Heart left ventricle (tissue), 13 donors: ENCODE results near the gene HSCB.

Source experiments
- CTCF ChIP-seq, 12 donors: fragments of 200-600 bp; sonication (generic) in 4 of 12; IDR thresholded peaks; one replicate each; pipeline versions ENCODE4 v1.5.0 to v1.8.0; 2018 to 2022; ENCODE audit warnings: antibody characterized with exemption in 12 of 12, mild to moderate bottlenecking in 5 of 12
- POLR2A ChIP-seq, 2 donors: fragments of 450-650 bp; IDR thresholded peaks; one replicate each; pipeline ENCODE4 v1.6.1; 2017; ENCODE audit warnings: antibody characterized with exemption in 2 of 2, mild to moderate bottlenecking in 2 of 2, moderate library complexity in 2 of 2
- donor health status: ischemic (EF 13 %, LVEDD 7.1; RV severe dilation, severe dysfunction).
- donor health status: DM: no; HTN: yes; CAD: no.
- donor health status: DM: no; HTN: no; CAD: no.
- donor health status: ischemic (EF 25% LVEDD 6.9; RV normal size, moderate dysfunction).
- donor health status: ischemic (EF 25% LVEDD 5.7; RV mildly dilated, moderate dysfunction).
- donor health status: ischemic (EF 35%, LVEDD 5.7; RV mildly dilated, moderate dysfunction).
- donor health status: nonischemic (EF 11% LVEDD 7.7; RV severe dilation, severe dysfunction).
- donor health status: DM: yes; HTN: yes; CAD: no.
- donor health status: PGD.
- donor health status: ischemic (EF 29% LVEDD 5.4; RV normal size, mild dysfunction).
- donor health status: nonischemic (EF 23%, LVEDD 6.1; RV moderate dilation, normal function).

- TF ChIP-seq CTCF (IDR thresholded peaks at IDR 0.05): no peak
- no peak for TF ChIP-seq POLR2A (IDR thresholded peaks at IDR 0.05)
Measured at GRCh38 chr22:28728621-28729313, 13.1 kb upstream of the HSCB start.
